Naive thymus-derived CD4-positive, alpha-beta T cell (primary cell): ENCODE results near the gene ARL8B. TPM values are rescaled to one million over a fixed set of nuclear protein-coding genes. Genes with fewer than 3 reads are reported as not detected.
A peak's percentile ranks its signal among the peaks of the same experiment; 100 is the strongest.

Experiments
- ATAC-seq: fragments of 150-1000 bp; cut with Tn5 transposase; 2 replicates; pipeline ENCODE4 v1.10.0; 2021; ENCODE audit warnings: mild to moderate bottlenecking, moderate library complexity
- CTCF ChIA-PET: fragments of 350-600 bp; sonication (Branson Sonifier 250); formaldehyde crosslinking; loops from one replicate; lab custom pipeline; 2021; ENCODE audit warnings: antibody characterized with exemption; lab: Charles Lee
- POLR2A ChIA-PET: fragments of 350-600 bp; sonication (Branson Sonifier 250); formaldehyde crosslinking; loops from one replicate; lab custom pipeline; 2021; ENCODE audit warnings: antibody characterized with exemption, inconsistent platforms; lab: Charles Lee
- DNase-seq, 9 donors: peaks; one replicate each; pipeline versions ENCODE4 v3.0.0 to v3.0.0-alpha.2; 2020 to 2022; ENCODE audit warnings: mixed read lengths in 1 of 9
- H3K27ac ChIP-seq: one replicate; pipeline ENCODE4 v1.7.0; 2013; ENCODE audit warnings: mild to moderate bottlenecking, low read depth, low read length, moderate library complexity
- H3K27me3 ChIP-seq, 2 donors: one replicate each; pipeline ENCODE4 v1.7.0; 2013; ENCODE audit warnings: low read length in 2 of 2, mild to moderate bottlenecking in 2 of 2, moderate library complexity in 2 of 2; ENCODE audit not compliant: control insufficient read depth in 2 of 2, insufficient read depth in 2 of 2
- H3K36me3 ChIP-seq, 3 experiments: 1 replicate in 2 of 3; 2 replicates in 1 of 3; pipeline ENCODE4 v1.7.0; 2013; ENCODE audit warnings: low read length in 3 of 3, mild to moderate bottlenecking in 3 of 3, moderate library complexity in 1 of 3; ENCODE audit not compliant: insufficient read depth in 3 of 3, control insufficient read depth in 2 of 3
- H3K4me1 ChIP-seq, 2 donors: one replicate each; pipeline ENCODE4 v1.7.0; 2013; ENCODE audit warnings: low read length in 2 of 2, mild to moderate bottlenecking in 2 of 2, moderate library complexity in 1 of 2; ENCODE audit not compliant: control insufficient read depth in 2 of 2, insufficient read depth in 2 of 2
- H3K4me3 ChIP-seq: 2 replicates; pipeline ENCODE4 v1.7.0; 2013; ENCODE audit warnings: mild to moderate bottlenecking, low read length
- H3K9me3 ChIP-seq, 3 experiments: 1 replicate in 2 of 3; 2 replicates in 1 of 3; pipeline ENCODE4 v1.7.0; 2013; ENCODE audit warnings: low read length in 3 of 3; ENCODE audit not compliant: control insufficient read depth in 2 of 3
- H3K27ac Mint-ChIP-seq, 9 donors: one replicate each; pipeline ENCODE4 v1.8.0; 2020 to 2022; ENCODE audit warnings: mixed read lengths in 9 of 9, mild to moderate bottlenecking in 8 of 9, moderate library complexity in 5 of 9, inconsistent platforms in 2 of 9
- H3K27me3 Mint-ChIP-seq, 5 donors: one replicate each; pipeline ENCODE4 v1.8.0; 2021 to 2022; ENCODE audit warnings: mixed read lengths in 5 of 5, mild to moderate bottlenecking in 1 of 5
- H3K36me3 Mint-ChIP-seq, 5 donors: one replicate each; pipeline ENCODE4 v1.8.0; 2020 to 2022; ENCODE audit warnings: mixed read lengths in 5 of 5, mild to moderate bottlenecking in 3 of 5, inconsistent platforms in 1 of 5
- H3K4me1 Mint-ChIP-seq, 7 donors: one replicate each; pipeline ENCODE4 v1.8.0; 2020 to 2022; ENCODE audit warnings: mixed read lengths in 7 of 7, mild to moderate bottlenecking in 3 of 7, inconsistent platforms in 1 of 7
- H3K4me3 Mint-ChIP-seq, 10 donors: one replicate each; pipeline ENCODE4 v1.8.0; 2020 to 2022; ENCODE audit warnings: mild to moderate bottlenecking in 10 of 10, mixed read lengths in 10 of 10, moderate library complexity in 6 of 10, inconsistent platforms in 2 of 10
- H3K9me3 Mint-ChIP-seq, 11 donors: one replicate each; pipeline ENCODE4 v1.8.0; 2020 to 2022; ENCODE audit warnings: mixed read lengths in 11 of 11, mild to moderate bottlenecking in 4 of 11, inconsistent platforms in 1 of 11, moderate library complexity in 1 of 11
- intact Hi-C, 2 donors: fragments of 100-400 bp; cut with micrococcal nuclease; formaldehyde crosslinking; loops; one replicate each; pipeline ENCODE4 v1.15.1; 2023
- polyA plus RNA-seq, 2 donors: library from polyadenylated mRNA; unstranded; fragments of 300-500 nt; fragmentation: Illumina TruSeq; gene quantifications; one replicate each; pipeline ENCODE4 v1.2.3, GENCODE V29; 2021
- total RNA-seq, 6 experiments: library from RNA in 5 of 6; stranded (reverse) in 5 of 6; gene quantifications; 1 replicate in 5 of 6; 2 replicates in 1 of 6; pipeline ENCODE4 v1.2.3 and lab custom pipeline; 2021 to 2026

Gene ARL8B
- total and polyA plus RNA-seq, 7 experiments from 2014 or later, result 43.7 to 66.1 (median 48.4) TPM

DNA sequence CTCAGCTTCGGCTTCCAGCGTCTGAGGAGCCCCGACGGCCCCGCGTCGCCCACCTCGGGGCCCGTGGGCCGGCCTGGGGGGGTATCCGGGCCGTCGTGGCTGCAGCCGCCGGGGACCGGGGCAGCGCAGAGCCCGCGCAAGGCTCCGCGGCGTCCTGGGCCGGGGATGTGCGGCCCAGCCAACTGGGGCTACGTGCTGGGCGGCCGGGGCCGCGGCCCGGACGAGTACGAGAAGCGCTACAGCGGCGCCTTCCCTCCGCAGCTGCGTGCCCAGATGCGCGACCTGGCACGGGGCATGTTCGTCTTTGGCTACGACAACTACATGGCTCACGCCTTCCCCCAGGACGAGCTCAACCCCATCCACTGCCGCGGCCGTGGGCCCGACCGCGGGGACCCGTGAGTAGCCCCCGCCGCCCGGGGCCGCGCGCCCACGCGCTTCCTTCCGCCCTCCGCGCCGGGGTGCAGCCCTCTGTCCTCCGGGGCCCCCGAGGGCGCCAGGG, 65.9 kb downstream of the ARL8B start:
- Histone ChIP-seq H3K27me3 (no peaks in the 10 kb centered on the region), H3K4me1 (peaks cover 19 to 25% of the 10 kb centered on the region in 2 donors), H3K36me3 (peaks cover 0 to 3% (median 0%) of the 10 kb centered on the region in 3 experiments), H3K4me3 (peak overlapping the region; percentile 89), H3K9me3 (no peaks in the 10 kb centered on the region), H3K27ac (peak overlapping the region; percentile 97)
- H3K27me3 Mint-ChIP-seq, result no peaks in the 10 kb centered on the region
- H3K9me3 Mint-ChIP-seq, result peaks cover 0 to 2% (median 0%) of the 10 kb centered on the region in 11 donors
- H3K4me1 Mint-ChIP-seq, result peaks cover 20 to 47% (median 38%) of the 10 kb centered on the region in 7 donors
- ATAC-seq (peak; percentile 21), DNase-seq (peak; percentile 40 to 74 (median 57))
- H3K4me3 Mint-ChIP-seq, result peak overlapping the region; percentile 89 to 100 (median 98)
- intact Hi-C loops, result loop anchor here (1.0 to 10.0 kb wide), 14 partner anchors 9 to 886 kb away; partner anchors contain the start of genes ARL8B (in 2 of the 2), SETMAR (in 2 of the 2), BHLHE40 (in 1 of the 2) and ITPR1 (in 1 of the 2)
- H3K27ac Mint-ChIP-seq, result peak overlapping the region; percentile 95 to 100 (median 98)
- ChIA-PET CTCF (interaction anchor here (3.1 kb wide), 1 partner anchor 9 kb away, joined by 19 read pairs; no protein-coding TSS in a partner anchor), POLR2A (interaction anchor here (0.9 to 4.6 kb wide), 13 partner anchors 9 to 885 kb away, joined by 3 to 117 read pairs (median 5); partner anchors contain the start of genes ARL8B, ITPR1 and SETMAR)
- H3K36me3 Mint-ChIP-seq, result peaks cover 0 to 31% (median 4%) of the 10 kb centered on the region in 5 donors

DNA sequence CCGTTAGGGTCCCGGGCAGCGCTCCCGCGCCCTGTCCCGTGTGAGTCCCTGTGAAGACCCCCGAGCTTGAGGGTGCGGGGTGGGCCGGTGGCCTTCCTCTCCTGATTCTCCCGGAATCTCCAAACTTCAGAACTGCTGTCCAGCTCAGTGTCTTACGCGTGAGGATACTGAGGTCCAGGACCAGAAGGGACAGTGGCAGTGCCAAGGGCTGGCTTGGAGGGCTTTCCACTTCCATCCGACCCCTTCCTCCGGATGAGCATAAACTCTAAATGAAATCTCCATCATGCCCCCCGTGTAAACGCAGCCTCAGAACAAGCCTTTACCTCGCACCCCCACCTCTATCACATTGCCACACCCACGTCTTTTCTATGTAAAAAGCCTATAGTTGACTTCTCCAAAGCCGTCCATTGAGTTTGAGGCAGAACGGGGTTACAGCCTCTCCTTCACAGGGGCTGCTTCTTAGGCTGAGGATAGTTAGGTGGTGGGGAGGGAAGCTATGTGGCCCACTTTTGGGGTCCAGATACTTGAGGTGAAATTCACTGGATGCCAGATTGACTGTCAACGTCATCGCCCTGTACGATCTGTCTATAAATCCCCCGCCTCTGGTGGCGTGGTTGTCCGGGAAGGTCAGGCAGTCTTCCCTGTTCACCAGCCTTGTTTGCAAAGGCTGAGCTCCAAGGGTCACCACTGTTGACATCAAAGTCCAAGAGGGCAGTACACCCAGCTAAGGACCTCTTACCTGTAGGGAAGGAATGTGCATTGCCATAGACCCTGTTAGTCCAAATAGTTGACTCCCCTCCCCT, 66.5 kb downstream of the ARL8B start:
- intact Hi-C loops, result loop anchor here (1.0 to 10.0 kb wide), 5 partner anchors 9 to 886 kb away; partner anchors contain the start of genes BHLHE40 (in 1 of the 2) and SETMAR (in 1 of the 2)
- Histone ChIP-seq H3K27me3 (no peaks in the 10 kb centered on the region), H3K27ac (peak overlapping the region; percentile 97), H3K36me3 (peaks cover 0 to 3% (median 0%) of the 10 kb centered on the region in 3 experiments), H3K9me3 (no peaks in the 10 kb centered on the region), H3K4me1 (peaks cover 21 to 30% of the 10 kb centered on the region in 2 donors), H3K4me3 (peak overlapping the region; percentile 89)
- ATAC-seq (peak; percentile 36), DNase-seq (peak; percentile 16 to 79 (median 72))
- POLR2A ChIA-PET, result interaction anchor here (0.7 to 4.6 kb wide), 14 partner anchors 9 to 885 kb away, joined by 3 to 117 read pairs (median 4); partner anchors contain the start of genes ARL8B, ITPR1 and SETMAR
- H3K4me1 Mint-ChIP-seq, result peaks cover 23 to 51% (median 42%) of the 10 kb centered on the region in 7 donors
- peaks cover 0 to 2% (median 0%) of the 10 kb centered on the region in 11 donors for H3K9me3 Mint-ChIP-seq
- peak overlapping the region; percentile 88 to 100 (median 97) for H3K4me3 Mint-ChIP-seq
- CTCF ChIA-PET, result interaction anchor here (3.1 kb wide), 1 partner anchor 8 kb away, joined by 19 read pairs; no protein-coding TSS in a partner anchor
- H3K36me3 Mint-ChIP-seq, result peaks cover 0 to 34% (median 4%) of the 10 kb centered on the region in 5 donors
- H3K27ac Mint-ChIP-seq, result peak overlapping the region; percentile 95 to 100 (median 98)
- no peaks in the 10 kb centered on the region for H3K27me3 Mint-ChIP-seq

DNA sequence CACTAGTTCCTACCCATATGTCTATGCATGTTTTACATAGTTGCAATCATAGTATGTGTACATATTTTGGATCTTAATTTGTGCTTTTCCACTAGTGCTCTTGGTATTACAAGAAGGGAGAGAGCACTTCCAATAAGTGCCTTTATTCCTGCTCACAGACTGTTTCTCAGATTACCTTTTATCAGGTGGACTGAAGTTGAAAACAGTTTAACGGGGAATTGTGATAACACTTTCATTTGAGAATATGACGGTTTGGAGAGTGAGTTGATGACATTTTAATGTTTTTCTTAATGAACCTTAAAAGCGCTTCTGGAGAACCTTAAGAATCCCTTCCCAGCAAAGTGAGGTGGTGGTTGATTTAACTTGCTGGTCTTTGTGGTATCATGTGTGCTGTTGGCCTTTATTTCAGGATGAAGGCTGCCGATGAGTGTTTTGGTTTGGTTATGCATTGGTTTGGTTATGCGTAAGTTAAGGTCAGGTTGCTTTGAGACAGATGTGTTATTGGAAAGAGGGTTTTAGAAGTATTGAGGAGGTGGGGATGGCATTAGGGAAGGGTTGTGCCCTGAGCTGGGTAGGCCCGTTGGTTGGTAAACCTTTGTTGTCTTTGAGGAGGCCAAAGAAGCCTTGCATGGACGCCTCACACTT, 68.2 kb downstream of the ARL8B start:
- H3K4me3 ChIP-seq, result peak overlapping the region; percentile 54
- intact Hi-C loops, result loop anchor here in 1 of 2 donors (5.0 kb wide), 2 partner anchors 168 to 358 kb away; no protein-coding TSS in a partner anchor

DNA sequence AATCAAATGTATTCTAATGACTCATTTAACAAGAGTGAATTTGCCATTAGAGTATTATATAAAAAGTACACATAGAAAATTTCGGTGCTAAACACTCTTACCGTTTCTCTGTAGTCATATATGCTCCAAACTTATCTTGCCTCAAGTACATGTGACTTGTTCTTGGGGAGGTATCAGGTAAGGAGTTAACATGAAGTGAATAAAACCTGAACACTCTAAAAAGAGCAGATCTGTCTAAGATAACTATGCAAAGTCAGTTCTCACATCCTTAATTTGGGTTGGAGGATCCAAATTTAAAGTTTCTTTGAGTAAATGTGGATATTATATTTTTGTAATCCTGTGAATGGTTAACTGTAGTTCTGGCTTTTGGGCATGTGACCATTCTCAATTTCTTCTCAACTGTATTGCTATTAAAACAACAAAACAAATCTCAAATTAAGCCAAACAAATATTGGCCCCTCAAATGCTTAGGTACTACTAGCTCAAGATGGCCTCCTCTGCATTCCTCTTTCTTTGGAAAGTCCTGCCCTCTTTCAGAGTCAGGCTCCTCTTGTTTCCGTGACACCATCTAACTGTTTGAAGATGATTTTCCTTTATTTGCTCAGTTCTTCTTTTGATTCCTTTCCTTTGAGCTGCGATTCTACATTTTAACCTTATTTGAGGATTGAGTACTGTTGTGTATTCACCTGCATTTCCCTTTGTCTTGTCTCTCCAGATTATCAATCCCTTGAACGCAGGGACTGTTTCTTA, 69.6 kb downstream of the ARL8B start:
- CTCF ChIA-PET, result interaction anchor here (0.6 to 1.0 kb wide), 2 partner anchors 69 to 518 kb away, joined by 3 to 5 read pairs; no protein-coding TSS in a partner anchor
- H3K9me3 Mint-ChIP-seq, result peaks cover 0 to 3% (median 0%) of the 10 kb centered on the region in 11 donors
- H3K27ac Mint-ChIP-seq, result peak overlapping the region; percentile 21 to 96 (median 91)
- POLR2A ChIA-PET, result interaction anchor here (1.6 kb wide), 1 partner anchor 699 kb away, joined by 4 read pairs; the partner anchor contains the start of gene ITPR1
- DNase-seq (peak in 2 of 9 donors; percentile 11 to 56), ATAC-seq (no peak)
- Histone ChIP-seq H3K27me3 (no peaks in the 10 kb centered on the region), H3K9me3 (no peaks in the 10 kb centered on the region), H3K36me3 (peaks cover 0 to 3% (median 0%) of the 10 kb centered on the region in 3 experiments), H3K4me1 (peaks cover 52 to 60% of the 10 kb centered on the region in 2 donors), H3K27ac (peak overlapping the region; percentile 59), H3K4me3 (peak overlapping the region; percentile 17)
- H3K4me1 Mint-ChIP-seq, result peaks cover 46 to 73% (median 63%) of the 10 kb centered on the region in 7 donors
- H3K4me3 Mint-ChIP-seq, result peak overlapping the region; percentile 61 to 85 (median 71)
- intact Hi-C loops, result loop anchor here in 1 of 2 donors (5.0 kb wide), 2 partner anchors 169 to 359 kb away; no protein-coding TSS in a partner anchor
- H3K36me3 Mint-ChIP-seq, result peaks cover 0 to 53% (median 11%) of the 10 kb centered on the region in 5 donors
- no peaks in the 10 kb centered on the region for H3K27me3 Mint-ChIP-seq

More for the DNA sequence above, 68.2 kb downstream of the ARL8B start:
- Mint-ChIP-seq H3K27me3 (no peaks in the 10 kb centered on the region), H3K36me3 (peaks cover 0 to 42% (median 8%) of the 10 kb centered on the region in 5 donors), H3K4me1 (peaks cover 36 to 67% (median 59%) of the 10 kb centered on the region in 7 donors), H3K4me3 (peak overlapping the region; percentile 88 to 100 (median 97)), H3K9me3 (peaks cover 0 to 2% (median 0%) of the 10 kb centered on the region in 11 donors), H3K27ac (peak overlapping the region; percentile 82 to 100 (median 98))
- Histone ChIP-seq H3K27me3 (no peaks in the 10 kb centered on the region), H3K4me1 (peaks cover 37 to 45% of the 10 kb centered on the region in 2 donors), H3K27ac (peak overlapping the region; percentile 97), H3K9me3 (no peaks in the 10 kb centered on the region), H3K36me3 (peaks cover 0 to 3% (median 0%) of the 10 kb centered on the region in 3 experiments)
- ATAC-seq (no peak), DNase-seq (no peak)
- CTCF ChIA-PET, result no interaction called here
- POLR2A ChIA-PET, result interaction anchor here (0.7 to 4.6 kb wide), 4 partner anchors 7 to 43 kb away, joined by 3 to 117 read pairs (median 8); no protein-coding TSS in a partner anchor

DNA sequence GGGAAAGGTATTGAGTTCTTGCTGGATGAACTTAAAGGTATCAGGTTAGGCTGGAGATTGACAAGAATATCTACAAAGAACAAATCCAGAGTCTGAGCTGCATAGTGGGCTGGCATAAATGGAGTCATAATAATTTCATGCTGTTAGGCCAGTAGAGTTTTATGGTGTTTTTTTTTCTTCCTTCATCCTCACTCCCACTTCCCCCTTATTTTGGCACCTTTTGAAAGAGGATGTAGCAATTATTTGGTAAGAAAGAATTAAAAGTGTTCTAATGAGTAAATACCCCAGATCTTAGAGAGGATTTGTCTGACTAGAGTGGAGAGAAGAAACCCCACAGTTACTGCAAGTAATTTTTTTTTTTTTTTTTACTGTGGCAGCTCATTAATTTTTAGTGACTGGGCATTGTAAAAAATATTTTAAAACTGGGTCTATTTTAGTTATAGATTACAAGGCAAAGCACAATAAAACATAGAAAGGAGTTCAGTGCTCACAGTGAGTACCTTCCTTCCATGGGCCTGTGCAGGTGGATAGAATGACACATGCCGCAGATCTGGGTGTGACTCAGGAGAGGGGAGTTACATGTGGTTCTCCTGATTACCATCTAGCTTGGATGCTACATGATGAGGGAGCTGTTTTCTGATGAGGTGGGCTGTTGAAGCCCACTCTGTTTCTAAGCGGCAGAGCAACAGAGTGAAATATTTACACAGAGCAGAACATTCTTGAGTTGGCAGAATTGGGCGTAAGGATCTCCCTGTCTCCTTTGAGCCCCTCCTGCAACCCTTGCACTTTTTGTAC, 70.7 kb downstream of the ARL8B start:
- Histone ChIP-seq H3K4me3 (no peak overlapping the region), H3K27ac (peak overlapping the region; percentile 59), H3K36me3 (peaks cover 0 to under 1% (median 0%) of the 10 kb centered on the region in 3 experiments), H3K9me3 (no peaks in the 10 kb centered on the region), H3K27me3 (no peaks in the 10 kb centered on the region), H3K4me1 (peaks cover 61 to 70% of the 10 kb centered on the region in 2 donors)
- ATAC-seq (no peak), DNase-seq (no peak)
- peaks cover 0 to 9% (median 6%) of the 10 kb centered on the region in 11 donors for H3K9me3 Mint-ChIP-seq
- peak overlapping the region; percentile 21 to 96 (median 91) for H3K27ac Mint-ChIP-seq
- no peaks in the 10 kb centered on the region for H3K27me3 Mint-ChIP-seq
- H3K4me3 Mint-ChIP-seq, result peak overlapping the region; percentile 61 to 85 (median 73)
- H3K4me1 Mint-ChIP-seq, result peaks cover 56 to 78% (median 70%) of the 10 kb centered on the region in 7 donors
- intact Hi-C loops, result loop anchor here in 1 of 2 donors (5.0 kb wide), 2 partner anchors 170 to 360 kb away; no protein-coding TSS in a partner anchor
- CTCF ChIA-PET, result interaction anchor here (0.6 to 2.0 kb wide), 3 partner anchors 55 to 519 kb away, joined by 3 to 5 read pairs (median 4); no protein-coding TSS in a partner anchor
- peaks cover 4 to 63% (median 21%) of the 10 kb centered on the region in 5 donors for H3K36me3 Mint-ChIP-seq
- POLR2A ChIA-PET, result interaction anchor here (1.0 to 1.6 kb wide), 3 partner anchors 67 to 700 kb away, joined by 3 to 5 read pairs (median 4); partner anchors contain the start of gene ITPR1
